Heart left ventricle (tissue), 13 donors: ENCODE data around the gene KIAA0753.

Source experiments
- CTCF ChIP-seq, 12 donors: fragments of 200-600 bp; sonication (generic) in 4 of 12; IDR thresholded peaks; one replicate each; pipeline versions ENCODE4 v1.5.0 to v1.8.0; 2018 to 2022; ENCODE audit warnings: antibody characterized with exemption in 12 of 12, mild to moderate bottlenecking in 5 of 12
- POLR2A ChIP-seq, 2 donors: fragments of 450-650 bp; IDR thresholded peaks; one replicate each; pipeline ENCODE4 v1.6.1; 2017; ENCODE audit warnings: antibody characterized with exemption in 2 of 2, mild to moderate bottlenecking in 2 of 2, moderate library complexity in 2 of 2
- donor health status: ischemic (EF 13 %, LVEDD 7.1; RV severe dilation, severe dysfunction).
- donor health status: DM: no; HTN: yes; CAD: no.
- donor health status: DM: no; HTN: no; CAD: no.
- donor health status: ischemic (EF 25% LVEDD 6.9; RV normal size, moderate dysfunction).
- donor health status: ischemic (EF 25% LVEDD 5.7; RV mildly dilated, moderate dysfunction).
- donor health status: ischemic (EF 35%, LVEDD 5.7; RV mildly dilated, moderate dysfunction).
- donor health status: nonischemic (EF 11% LVEDD 7.7; RV severe dilation, severe dysfunction).
- donor health status: DM: yes; HTN: yes; CAD: no.
- donor health status: PGD.
- donor health status: ischemic (EF 29% LVEDD 5.4; RV normal size, mild dysfunction).
- donor health status: nonischemic (EF 23%, LVEDD 6.1; RV moderate dilation, normal function).

- TF ChIP-seq CTCF (IDR thresholded peaks at IDR 0.05) = no peak
- no peak for TF ChIP-seq POLR2A (IDR thresholded peaks at IDR 0.05)
These were observed 11.5 kb upstream of the KIAA0753 start for GRCh38 chr17:6651919-6652452.
